GM04503 (cell line): ENCODE measurements around the gene MESD.
"Not testable (repeated sequence)": the region's sequence is repeated elsewhere in the genome, so short reads cannot be mapped to it uniquely, and the experiment has no call there.

Source experiments
- DNase-seq: peaks from one replicate; pipeline ENCODE4 v3.0.0-alpha.2; 2012; ENCODE audit warnings: low read depth

MESD gene

GRCh38 chr15:80965454-80965853, 24.2 kb downstream of the MESD start:
- DNase-seq = not testable (repeated sequence)

GRCh38 chr15:80958818-80959495, 30.7 kb downstream of the MESD start:
- no peak for DNase-seq

- DNase-seq = no peak
These were observed 31.6 kb downstream of the MESD start for GRCh38 chr15:80957976-80958375.

- no peak for DNase-seq
These were observed 32.1 kb downstream of the MESD start for GRCh38 chr15:80957556-80957955.

- DNase-seq = peak; percentile 75
These were observed 33.8 kb downstream of the MESD start for GRCh38 chr15:80955571-80956452.

GRCh38 chr15:80953953-80954778, 35.5 kb downstream of the MESD start:
- no peak for DNase-seq

- DNase-seq = no peak
These were observed 36.3 kb downstream of the MESD start for GRCh38 chr15:80953001-80953952.

- DNase-seq = no peak
These were observed 37.7 kb downstream of the MESD start for GRCh38 chr15:80951941-80952340.

GRCh38 chr15:80950291-80951078, 39.1 kb downstream of the MESD start:
- no peak for DNase-seq

GRCh38 chr15:80949756-80950155, 39.9 kb downstream of the MESD start:
- no peak for DNase-seq

GRCh38 chr15:80948651-80949292, 40.8 kb downstream of the MESD start:
- no peak for DNase-seq

- DNase-seq = no peak
These were observed 43.0 kb downstream of the MESD start for GRCh38 chr15:80946576-80946975.

GRCh38 chr15:80945605-80946004, 44.0 kb downstream of the MESD start:
- DNase-seq = no peak

- no peak for DNase-seq
These were observed 44.8 kb downstream of the MESD start for GRCh38 chr15:80944818-80945217.

- no peak for DNase-seq
These were observed 46.7 kb downstream of the MESD start for GRCh38 chr15:80942746-80943565.

- no peak for DNase-seq
These were observed 47.4 kb downstream of the MESD start for GRCh38 chr15:80942266-80942665.

GRCh38 chr15:80940851-80941250, 48.8 kb downstream of the MESD start:
- DNase-seq = no peak

- DNase-seq = no peak
These were observed 49.3 kb downstream of the MESD start for GRCh38 chr15:80940331-80940730.

GRCh38 chr15:80939216-80939615, 50.4 kb downstream of the MESD start:
- DNase-seq = no peak
